HEK293T (cell line): ENCODE results near the gene AKR1B1.

Source experiments
- ARNT ChIP-seq: fragments of 450-650 bp; IDR thresholded peaks from 2 replicates; pipeline ENCODE4 v1.6.1; 2017; ENCODE audit warnings: mild to moderate bottlenecking
- BHLHE40 ChIP-seq: fragments of 450-650 bp; IDR thresholded peaks from 2 replicates; pipeline ENCODE4 v1.6.1; 2016; ENCODE audit warnings: mild to moderate bottlenecking, moderate library complexity, borderline replicate concordance
- ELF4 ChIP-seq: fragments of 450-650 bp; IDR thresholded peaks from 2 replicates; pipeline ENCODE4 v1.6.1; 2017; ENCODE audit warnings: antibody characterized with exemption
- FOXA1 ChIP-seq: fragments of 450-650 bp; IDR thresholded peaks from 2 replicates; pipeline ENCODE4 v1.6.1; 2016; ENCODE audit warnings: mild to moderate bottlenecking
- FOXK2 ChIP-seq: fragments of 450-650 bp; IDR thresholded peaks from 2 replicates; pipeline ENCODE4 v1.6.1; 2016; ENCODE audit warnings: mild to moderate bottlenecking
- SP1 ChIP-seq: fragments of 450-650 bp; IDR thresholded peaks from 2 replicates; pipeline ENCODE4 v1.6.1; 2017
- SUZ12 ChIP-seq: fragments of 450-650 bp; IDR thresholded peaks from 2 replicates; pipeline ENCODE4 v1.6.1; 2016; ENCODE audit warnings: mild to moderate bottlenecking
- TARDBP ChIP-seq: fragments of 450-650 bp; IDR thresholded peaks from 2 replicates; pipeline ENCODE4 v1.6.1; 2016
- ZNF384 ChIP-seq: fragments of 450-650 bp; IDR thresholded peaks from 2 replicates; pipeline ENCODE4 v1.6.1; 2016

DNA sequence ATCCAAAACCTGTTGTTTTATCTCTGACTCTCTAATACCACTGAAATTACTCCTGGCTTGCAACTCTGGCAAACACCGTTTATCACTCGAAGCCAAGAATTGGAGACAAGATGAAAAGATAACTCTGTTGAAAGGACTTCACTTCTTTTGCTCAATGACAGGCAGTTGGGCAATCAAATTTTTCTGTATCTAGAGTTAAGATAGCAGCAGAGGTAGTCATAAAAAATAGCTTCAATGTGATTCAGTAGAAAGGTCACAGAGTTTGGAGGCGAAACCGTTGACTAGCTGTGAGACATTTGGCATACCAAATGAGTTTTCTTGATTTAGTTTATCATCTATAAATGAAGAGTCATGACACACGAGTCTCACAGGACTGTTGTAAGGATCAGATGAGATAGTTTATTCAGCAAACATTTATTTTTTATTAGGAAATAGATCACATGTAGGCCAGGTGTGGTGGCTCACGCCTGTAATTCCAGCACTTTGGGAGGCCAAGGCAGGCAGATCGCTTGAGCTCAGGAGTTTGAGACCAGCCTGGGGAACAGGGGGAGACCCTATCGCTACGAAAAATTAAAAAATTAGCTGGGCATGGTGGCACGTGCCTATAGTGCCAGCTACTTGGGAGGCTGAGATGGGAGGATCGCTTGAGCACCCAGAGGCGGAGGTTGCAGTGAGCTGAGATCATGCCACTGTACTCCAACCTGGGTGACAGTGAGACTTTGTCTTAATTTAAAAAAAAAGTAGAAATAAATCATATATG, 23.6 kb downstream of the AKR1B1 start:
- TF ChIP-seq SUZ12, result no peak
- TF ChIP-seq BHLHE40, result no peak
- no peak for TF ChIP-seq FOXK2
- TF ChIP-seq ELF4, result no peak
- no peak for TF ChIP-seq ZNF384
- TF ChIP-seq SP1, result no peak
- no peak for TF ChIP-seq FOXA1
- TF ChIP-seq TARDBP, result no peak
- TF ChIP-seq ARNT, result no peak
